H1 (cell line): Measurements from ENCODE around the gene ZFP69. TPM values are rescaled to one million over a fixed set of nuclear protein-coding genes. Genes with fewer than 3 reads are reported as not detected.

Source experiments
- CTCF ChIA-PET: fragments of 300-600 bp; sonication (Branson Sonifier 250); formaldehyde crosslinking; loops from one replicate; lab custom pipeline; 2021; ENCODE audit not compliant: partially characterized antibody; lab: Charles Lee
- POLR2A ChIA-PET: fragments of 300-600 bp; sonication (Branson Sonifier 250); formaldehyde crosslinking; loops from one replicate; lab custom pipeline; 2021; ENCODE audit warnings: inconsistent platforms; ENCODE audit not compliant: partially characterized antibody; lab: Charles Lee
- DNase-seq, 2 experiments: peaks; one replicate each; pipeline versions ENCODE4 v3.0.0 to v3.0.0-alpha.2; 2010 to 2022; ENCODE audit warnings: low spot score in 2 of 2, low read depth in 1 of 2, mixed read lengths in 1 of 2
- FAIRE-seq: peaks from 2 replicates; lab custom pipeline; 2011; peaks lifted over from hg19 to GRCh38; lab: Jason Lieb, UNC
- H2AFZ ChIP-seq: 2 replicates; pipeline ENCODE4 v1.8.1; 2012; ENCODE audit warnings: low read length, inconsistent platforms
- H2AK5ac ChIP-seq: 2 replicates; pipeline ENCODE4 v1.6.1; 2013; ENCODE audit warnings: low read depth, low read length
- H2BK120ac ChIP-seq: replicated peaks from 2 replicates; pipeline ENCODE3; 2013; ENCODE audit warnings: low read depth, low read length, inconsistent platforms
- H2BK12ac ChIP-seq: 2 replicates; pipeline ENCODE4 v1.6.1; 2013; ENCODE audit warnings: low read depth, low read length
- H2BK15ac ChIP-seq: 2 replicates; pipeline ENCODE4 v1.6.1; 2013; ENCODE audit warnings: low read length
- H2BK20ac ChIP-seq: 2 replicates; pipeline ENCODE4 v1.6.1; 2013; ENCODE audit warnings: low read length
- H2BK5ac ChIP-seq: 2 replicates; pipeline ENCODE4 v1.6.1; 2013; ENCODE audit warnings: low read depth, low read length
- H3K14ac ChIP-seq: 2 replicates; pipeline ENCODE4 v1.6.1; 2013; ENCODE audit warnings: inconsistent platforms; ENCODE audit not compliant: insufficient read length
- H3K18ac ChIP-seq: 2 replicates; pipeline ENCODE4 v1.6.1; 2013; ENCODE audit warnings: low read length; ENCODE audit errors: extremely low read depth
- H3K23ac ChIP-seq: 2 replicates; pipeline ENCODE4 v1.6.1; 2013; ENCODE audit warnings: inconsistent platforms; ENCODE audit not compliant: insufficient read length
- H3K23me2 ChIP-seq: 2 replicates; pipeline ENCODE4 v1.6.1; 2013; ENCODE audit warnings: low read depth, low read length
- H3K27ac ChIP-seq: 2 replicates; pipeline ENCODE4 v1.6.1; 2011; ENCODE audit warnings: low read depth, low read length, inconsistent platforms
- H3K27me3 ChIP-seq, 4 experiments: replicated peaks in 1 of 4; 1 replicate in 1 of 4; 2 replicates in 3 of 4; pipeline versions ENCODE4 v1.6.1 to v1.8.1; 2011 to 2013; ENCODE audit warnings: low read length in 3 of 4, mild to moderate bottlenecking in 3 of 4, inconsistent platforms in 2 of 4, mixed read lengths in 2 of 4, moderate library complexity in 1 of 4; ENCODE audit not compliant: control insufficient read depth in 3 of 4, insufficient read depth in 3 of 4; ENCODE audit errors: extremely low read depth in 1 of 4
- H3K36me3 ChIP-seq, 4 experiments: 2 replicates each; pipeline versions ENCODE4 v1.6.1 to v1.8.1; 2011 to 2013; ENCODE audit warnings: mild to moderate bottlenecking in 4 of 4, low read length in 3 of 4, moderate library complexity in 2 of 4, control low read depth in 1 of 4, inconsistent platforms in 1 of 4; ENCODE audit not compliant: insufficient read depth in 4 of 4, control insufficient read depth in 2 of 4
- H3K4ac ChIP-seq: replicated peaks from 2 replicates; pipeline ENCODE3; 2013; ENCODE audit warnings: low read length, low read depth, mixed read lengths, inconsistent platforms; ENCODE audit not compliant: insufficient read length
- H3K4me1 ChIP-seq, 4 experiments: replicated peaks in 1 of 4; 1 replicate in 1 of 4; 2 replicates in 3 of 4; pipeline versions ENCODE4 v1.6.1 to v1.8.1; 2011 to 2013; ENCODE audit warnings: low read length in 3 of 4, inconsistent platforms in 2 of 4, mixed read lengths in 1 of 4; ENCODE audit not compliant: insufficient read depth in 4 of 4, control insufficient read depth in 3 of 4
- H3K4me2 ChIP-seq, 2 experiments: 2 replicates each; pipeline versions ENCODE4 v1.6.1 to v1.8.1; 2011 to 2013; ENCODE audit warnings: low read depth in 2 of 2, low read length in 2 of 2, control low read depth in 1 of 2, inconsistent platforms in 1 of 2, mild to moderate bottlenecking in 1 of 2; ENCODE audit not compliant: insufficient read depth in 1 of 2
- H3K4me3 ChIP-seq, 4 experiments: fragments of 200-600, 300-600 bp in 1 of 4; sonication (generic), shearing (Covaris generic), sonication (Bioruptor Twin) in 1 of 4; 2 replicates each; pipeline versions ENCODE4 v1.5.1 to v1.8.1; 2011 to 2016; ENCODE audit warnings: low read length in 4 of 4, low read depth in 3 of 4, control low read depth in 2 of 4, inconsistent platforms in 2 of 4, mild to moderate bottlenecking in 2 of 4, mixed read lengths in 1 of 4, moderate library complexity in 1 of 4; ENCODE audit not compliant: insufficient read depth in 2 of 4; ENCODE audit errors: extremely low read depth in 1 of 4
- H3K56ac ChIP-seq: replicated peaks from 2 replicates; pipeline ENCODE3; 2013; ENCODE audit warnings: low read depth, mild to moderate bottlenecking, mixed read lengths, low read length, inconsistent platforms; ENCODE audit not compliant: insufficient read length
- H3K79me1 ChIP-seq: 2 replicates; pipeline ENCODE4 v1.6.1; 2013; ENCODE audit warnings: low read depth, low read length, control low read depth
- H3K79me2 ChIP-seq, 2 experiments: 2 replicates each; pipeline versions ENCODE4 v1.6.1 to v1.8.1; 2012 to 2013; ENCODE audit warnings: low read length in 2 of 2, mild to moderate bottlenecking in 2 of 2, inconsistent platforms in 1 of 2; ENCODE audit not compliant: insufficient read depth in 2 of 2, control insufficient read depth in 1 of 2
- H3K9ac ChIP-seq, 4 experiments: replicated peaks in 1 of 4; 1 replicate in 1 of 4; 2 replicates in 3 of 4; pipeline versions ENCODE4 v1.6.1 to v1.8.1; 2011 to 2013; ENCODE audit warnings: low read depth in 3 of 4, low read length in 3 of 4, control low read depth in 2 of 4, mild to moderate bottlenecking in 2 of 4, moderate library complexity in 2 of 4, inconsistent platforms in 1 of 4; ENCODE audit errors: extremely low read depth in 1 of 4
- H3K9me3 ChIP-seq, 2 experiments: 2 replicates each; pipeline versions ENCODE4 v1.6.1 to v1.8.1; 2012 to 2013; ENCODE audit warnings: mild to moderate bottlenecking in 2 of 2, moderate library complexity in 2 of 2, control low read depth in 1 of 2, inconsistent platforms in 1 of 2, low read depth in 1 of 2, low read length in 1 of 2, mixed read lengths in 1 of 2; ENCODE audit not compliant: insufficient read depth in 2 of 2
- H4K20me1 ChIP-seq, 2 experiments: replicated peaks in 1 of 2; 2 replicates each; pipeline versions ENCODE3 to v1.8.1; 2011 to 2013; ENCODE audit warnings: inconsistent platforms in 2 of 2, low read length in 2 of 2, mild to moderate bottlenecking in 1 of 2; ENCODE audit not compliant: insufficient read depth in 2 of 2, control insufficient read depth in 1 of 2
- H4K5ac ChIP-seq: 2 replicates; pipeline ENCODE4 v1.6.1; 2013; ENCODE audit warnings: low read length, low read depth, mixed read lengths, inconsistent platforms; ENCODE audit not compliant: insufficient read length
- H4K8ac ChIP-seq: 2 replicates; pipeline ENCODE4 v1.8.0; 2013; ENCODE audit warnings: mild to moderate bottlenecking, moderate library complexity, low read length, inconsistent platforms; ENCODE audit not compliant: insufficient read depth; ENCODE audit errors: extremely low read depth
- H4K91ac ChIP-seq: replicated peaks from 2 replicates; pipeline ENCODE3; 2013; ENCODE audit warnings: low read length, mixed read lengths, inconsistent platforms; ENCODE audit not compliant: insufficient read length
- EGR1 ChIP-seq: IDR thresholded peaks from 2 replicates; pipeline ENCODE4 v1.6.1; 2011; ENCODE audit warnings: low read depth, low read length, borderline replicate concordance
- EP300 ChIP-seq, 2 experiments: IDR thresholded peaks; 1 replicate in 1 of 2; 2 replicates in 1 of 2; pipeline ENCODE4 v1.6.1; 2011 to 2012; ENCODE audit warnings: low read depth in 2 of 2, low read length in 2 of 2, mild to moderate bottlenecking in 2 of 2, borderline replicate concordance in 1 of 2, inconsistent platforms in 1 of 2, moderate library complexity in 1 of 2
- PHF8 ChIP-seq: fragments of 200-600 bp; sonication (generic); conservative IDR thresholded peaks from 2 replicates; pipeline ENCODE4 v1.7.1; 2012; ENCODE audit warnings: low read depth, mild to moderate bottlenecking, inconsistent platforms, low read length, moderate library complexity
- POLR2A ChIP-seq, 2 experiments: IDR thresholded peaks; 1 replicate in 1 of 2; 2 replicates in 1 of 2; pipeline ENCODE4 v1.6.1; 2011; ENCODE audit warnings: low read depth in 2 of 2, low read length in 2 of 2, mild to moderate bottlenecking in 2 of 2; ENCODE audit errors: control extremely low read depth in 1 of 2
- RAD21 ChIP-seq, 2 experiments: IDR thresholded peaks in 1 of 2; conservative IDR thresholded peaks in 1 of 2; 2 replicates each; pipeline ENCODE4 v1.6.1; 2011; ENCODE audit warnings: low read depth in 2 of 2, low read length in 2 of 2, improper control_type of control experiment in 1 of 2, inconsistent platforms in 1 of 2, mild to moderate bottlenecking in 1 of 2, moderate library complexity in 1 of 2
- SIN3A ChIP-seq, 2 experiments: IDR thresholded peaks in 1 of 2; conservative IDR thresholded peaks in 1 of 2; 2 replicates each; pipeline ENCODE4 v1.6.1; 2011 to 2012; ENCODE audit warnings: low read length in 2 of 2, improper control_type of control experiment in 1 of 2, low read depth in 1 of 2, mild to moderate bottlenecking in 1 of 2
- SIX5 ChIP-seq: IDR thresholded peaks from 2 replicates; pipeline ENCODE4 v1.6.1; 2011; ENCODE audit warnings: mild to moderate bottlenecking, low read depth, low read length
- SP1 ChIP-seq: IDR thresholded peaks from 2 replicates; pipeline ENCODE4 v1.6.1; 2011; ENCODE audit warnings: low read depth, low read length
- SRF ChIP-seq: IDR thresholded peaks from 2 replicates; pipeline ENCODE4 v1.6.1; 2011; ENCODE audit warnings: mild to moderate bottlenecking, low read depth, low read length, moderate library complexity
- WGBS, 2 experiments: shearing (Covaris generic) in 1 of 2; methylation state at CpG; one replicate each; pipeline versions ENCODE4 v1.1.6 to v1.1.7; 2013 to 2015; ENCODE audit warnings: low lambda C conversion rate in 2 of 2, mixed read lengths in 2 of 2, inconsistent platforms in 1 of 2, low coverage in 1 of 2, missing lambda C conversion rate in 1 of 2; ENCODE audit not compliant: insufficient replicate concordance in 2 of 2, insufficient coverage in 1 of 2, insufficient read length in 1 of 2; ENCODE audit errors: extremely low coverage in 1 of 2, missing lambda C conversion rate in 1 of 2; 5-methylcytosine and 5-hydroxymethylcytosine counted together
- long read RNA-seq, 2 experiments: library from RNA in 1 of 2; library from capped mRNA in 1 of 2; stranded (forward); transcript quantifications; one replicate each; pipeline ENCODE4 v2.0.0, GENCODE V29; 2021; ENCODE audit warnings: inconsistent platforms in 1 of 2
- polyA minus RNA-seq, 3 experiments: library from RNA; depleted of rRNA, polyadenylated mRNA; stranded (reverse); fragments of >200 nt; gene quantifications; 1 replicate in 2 of 3; 2 replicates in 1 of 3; pipeline ENCODE4 v1.2.3, GENCODE V29; 2011
- polyA plus RNA-seq, 7 experiments: library from polyadenylated mRNA; depleted of rRNA in 3 of 7; stranded (reverse) in 5 of 7; unstranded in 2 of 7; fragments of >200 nt in 5 of 7; fragments of 200-250 nt in 2 of 7; gene quantifications; 1 replicate in 5 of 7; 2 replicates in 1 of 7; 4 replicates in 1 of 7; pipeline versions ENCODE4 v1.2.1 to v1.2.3, GENCODE V29; 2011 to 2013; ENCODE audit warnings: missing spikeins in 2 of 7, mixed read lengths in 2 of 7
- total RNA-seq: library from RNA; stranded (reverse); fragmentation: NEBNext Ultra II Directional; extraction: Animal tissue kit (Norgen Biotek cat#: 25700); gene quantifications from 2 replicates; pipeline ENCODE4 v1.2.1, GENCODE V29; 2021

ZFP69 gene
- 4.3 TPM in 2 replicates for total RNA-seq
- 0.83 and 1.0 TPM in 2 replicates for polyA plus RNA-seq (2011; rRNA removed)
- polyA plus RNA-seq (2011; cell fraction: cytosol; rRNA removed): 1.9 TPM
- 1.9 TPM for polyA plus RNA-seq (2011; cell fraction: nucleus; rRNA removed)
- polyA plus RNA-seq (2012, experiment 1 of 2): 2.2 to 3.5 TPM (median 2.4 TPM) in 4 replicates
- 0.37 TPM for polyA plus RNA-seq (2012, experiment 2 of 2)
- polyA plus RNA-seq (2013, experiment 1 of 2): 2.6 TPM
- 2.9 TPM for polyA plus RNA-seq (2013, experiment 2 of 2)
- polyA minus RNA-seq (2011; rRNA and poly(A)+ RNA removed): 1.6 and 2.7 TPM in 2 replicates
- 2.1 TPM for polyA minus RNA-seq (2011; cell fraction: cytosol; rRNA and poly(A)+ RNA removed)
- polyA minus RNA-seq (2011; cell fraction: nucleus; rRNA and poly(A)+ RNA removed): 3.5 TPM
- long read RNA-seq, experiment 1, partial matches to known transcripts: 1 of 3 reads
- long read RNA-seq, experiment 1, other reads (novel, unspliced or antisense): 1 of 3 reads
- long read RNA-seq, experiment 2: 0 reads

DNA sequence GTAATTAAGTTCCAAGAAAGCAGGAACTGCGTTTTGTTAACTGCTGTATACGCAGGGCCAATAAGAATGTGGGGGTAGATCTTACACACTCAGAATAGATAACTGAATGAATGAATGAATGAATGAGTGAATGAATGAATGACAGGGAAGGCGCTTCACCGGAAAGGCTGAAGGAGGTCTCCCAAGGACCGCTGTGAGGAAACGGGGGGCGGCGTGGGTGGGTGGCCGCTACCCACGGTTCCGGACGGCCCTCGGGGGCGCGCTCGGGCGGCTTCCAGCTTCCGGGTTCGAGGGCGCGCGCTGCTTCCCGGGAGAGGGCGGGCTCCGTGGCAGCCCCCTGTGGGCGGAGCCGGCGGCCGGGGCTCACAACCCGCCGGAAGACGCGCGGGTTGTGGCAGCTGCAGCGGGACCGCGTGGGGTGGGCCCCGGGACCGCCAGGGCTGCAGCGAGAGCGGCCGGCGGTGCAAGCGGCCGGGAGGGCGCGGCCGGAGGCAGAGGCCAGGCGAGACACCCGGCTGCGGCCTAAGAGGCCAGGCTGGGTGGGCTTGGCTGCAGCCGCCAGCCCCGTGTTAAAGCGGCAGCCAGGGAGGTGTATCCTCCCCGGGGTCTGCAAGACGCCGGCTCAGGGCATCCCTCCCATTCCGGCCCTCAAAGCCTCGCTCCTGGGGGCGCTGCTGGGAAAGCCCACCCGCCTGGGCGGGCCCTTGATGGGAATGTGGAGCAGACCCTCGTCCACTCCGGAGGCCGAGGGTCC lies at the start of gene ZFP69:
Gene ZFP69, plus strand, starts transcription at position 367 of the 754 bp plus-strand sequence. CDS start 2,072 bp downstream, outside the sequence.
- Histone ChIP-seq H3K23ac (no peak within 1 kb of the TSS), H2BK15ac (no peak within 1 kb of the TSS), H2AFZ (peak within 1 kb of the TSS; percentile 72), H3K23me2 (peaks cover 7% of the 10 kb centered on the region), H3K79me2 (no peaks in the 10 kb centered on the region), H3K4me3 (peak within 1 kb of the TSS; percentile 72 to 81 (median 78)), H3K27me3 (peaks cover 0 to 3% (median 0%) of the 10 kb centered on the region in 4 experiments; a peak in 1 of 7 replicates), H3K18ac (peak within 1 kb of the TSS; percentile 7), H3K36me3 (no peaks in the 10 kb centered on the region), H3K4me1 (peaks cover 0 to 4% (median 0%) of the 10 kb centered on the region in 4 experiments; a peak in 1 of 7 replicates), H2BK12ac (no peak within 1 kb of the TSS), H3K14ac (no peak within 1 kb of the TSS), H4K20me1 (peaks cover 0 to 2% of the 10 kb centered on the region in 2 experiments), H3K4ac (no peak within 1 kb of the TSS), H4K91ac (peak within 1 kb of the TSS; percentile 19), H3K27ac (no peak within 1 kb of the TSS), H2AK5ac (no peak within 1 kb of the TSS), H3K79me1 (no peaks in the 10 kb centered on the region), H3K56ac (peak within 1 kb of the TSS; percentile 21), H3K9ac (peak within 1 kb of the TSS in 1 of 4 experiments; percentile 58; a peak in 2 of 7 replicates), H3K9me3 (peaks cover 5 to 9% of the 10 kb centered on the region in 2 experiments), H3K4me2 (peak within 1 kb of the TSS; percentile 92 to 93), H2BK5ac (no peak within 1 kb of the TSS), H4K8ac (peak within 1 kb of the TSS; percentile 79), H2BK20ac (no peak within 1 kb of the TSS), H2BK120ac (no peak within 1 kb of the TSS), H4K5ac (no peak within 1 kb of the TSS)
- DNase-seq (peak in 1 of 2 experiments; percentile 84), FAIRE-seq (no peak)
- CTCF ChIA-PET: interaction anchor here (1.2 kb wide), 1 partner anchor 19 kb away, joined by 3 read pairs; no protein-coding TSS in a partner anchor
- POLR2A ChIA-PET: interaction anchor here (0.7 to 1.8 kb wide), 7 partner anchors 10 to 214 kb away, joined by 3 to 7 read pairs (median 5); partner anchors contain the start of genes EXO5, NFYC, ZFP69B and ZNF684
- WGBS, 2 experiments: 2% methylated on average over 42 of the region's 65 CpGs; no CpG with 5 or more reads in 1 of the 2 experiments
- TF ChIP-seq RAD21 (IDR thresholded peaks at IDR 0.05 in 1 of 2, conservative IDR thresholded peaks at IDR 0.05 in 1 of 2; ENCODE audit: low read depth in 2 of 2, low read length in 2 of 2) (no peak), SIX5 (no peak), SIN3A (conservative IDR thresholded peaks at IDR 0.05 in 1 of 2, IDR thresholded peaks at IDR 0.05 in 1 of 2; ENCODE audit: low read depth in 1 of 2, low read length in 2 of 2) (peak; percentile 40 to 47; a peak in 1 of 4 replicates), SP1 (no peak), EP300 (IDR thresholded peaks at IDR 0.05; ENCODE audit: borderline replicate concordance in 1 of 2, low read depth in 2 of 2, low read length in 2 of 2) (no peak), SRF (no peak), POLR2A (IDR thresholded peaks at IDR 0.05; ENCODE audit: control extremely low read depth in 1 of 2, low read depth in 2 of 2, low read length in 2 of 2) (peak in 1 of 2 experiments; percentile 59; a peak in 2 of 3 replicates), EGR1 (peak; percentile 47; the same call in 1 of the 2 replicates), PHF8 (peak; percentile 79)
